K562 (cell line): ENCODE measurements around the gene EFCAB13. TPM values are rescaled to one million over a fixed set of nuclear protein-coding genes. Genes with fewer than 3 reads are reported as not detected.

Source experiments
- HDAC1 ChIP-seq, 2 experiments: fragments of 450-650 bp; IDR thresholded peaks; 2 replicates each; pipeline ENCODE4 v1.6.1; 2016 to 2017; ENCODE audit warnings: inconsistent platforms in 1 of 2, mild to moderate bottlenecking in 1 of 2, moderate library complexity in 1 of 2
- MGA ChIP-seq: fragments of 450-650 bp; IDR thresholded peaks from 2 replicates; pipeline ENCODE4 v1.6.1; 2016; ENCODE audit warnings: mild to moderate bottlenecking, moderate library complexity
- MTA2 ChIP-seq: fragments of 450-650 bp; IDR thresholded peaks from 2 replicates; pipeline ENCODE4 v1.6.1; 2016; ENCODE audit warnings: low read depth
- polyA plus RNA-seq, 8 experiments: library from polyadenylated mRNA; depleted of rRNA in 4 of 8; stranded (reverse) in 5 of 8; unstranded in 3 of 8; fragments of >200 nt; fragmentation: Nextera tagmentation in 2 of 8; fragmentation: Illumina TruSeq in 1 of 8; extraction: Ambion mirVana in 2 of 8; extraction: Trizol in 1 of 8; gene quantifications; 2 replicates each; pipeline versions ENCODE4 v1.2.1 to v1.2.3, GENCODE V29; 2011 to 2014; ENCODE audit warnings: inconsistent platforms in 1 of 8, missing spikeins in 1 of 8
- total RNA-seq, 7 experiments: library from RNA; depleted of rRNA in 6 of 7; stranded (reverse); fragments of >200 nt in 6 of 7; fragmentation: Illumina TruSeq in 2 of 7; extraction: Trizol in 2 of 7; gene quantifications; 2 replicates each; pipeline versions ENCODE4 v1.2.1 to v1.2.3, GENCODE V29; 2011 to 2021; ENCODE audit warnings: low replicate concordance in 1 of 7

Gene EFCAB13
- total and polyA plus RNA-seq, 9 of the 15 experiments (the other 6 are each of a cell fraction or from before 2014, with no cell fraction given): 0.32 to 1.3 (median 0.95) TPM

GRCh38 chr17:47289302-47289701, 34.5 kb upstream of the EFCAB13 start (continued):
- no peak for TF ChIP-seq MGA
- no peak for TF ChIP-seq MTA2
- TF ChIP-seq HDAC1 (IDR thresholded peaks at IDR 0.05): 0 out of 4 replicates have a peak, but pooled peaks of 1 of the 2 experiments have one; percentile 49
